ENCODE measurements around the gene ATPAF1. TPM values are rescaled to one million over a fixed set of nuclear protein-coding genes. Genes with fewer than 3 reads are reported as not detected.

ATPAF1 gene
- total RNA-seq, 2 experiments from 2014 or later, result 49.0 to 50.6 TPM

DNA sequence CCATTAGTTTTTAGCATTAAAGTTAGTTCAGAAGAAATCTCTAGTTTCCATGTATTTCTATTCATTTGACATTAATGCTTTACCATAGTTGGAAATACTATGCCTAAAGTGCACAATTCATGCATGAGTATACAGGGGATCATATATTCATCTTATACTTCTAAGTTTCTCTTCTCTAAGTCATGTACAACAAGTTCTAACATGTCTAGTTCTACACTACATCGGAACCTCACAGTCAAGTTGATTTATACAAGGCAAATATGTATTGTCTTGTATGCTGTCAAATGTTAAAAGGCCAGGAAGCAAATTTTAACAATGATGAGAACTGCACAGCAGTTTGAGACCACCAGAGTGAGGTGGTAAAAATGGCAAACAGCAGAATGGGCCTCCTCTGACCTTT is 28.6 kb downstream of the ATPAF1 start:
- Mint-ChIP-seq H3K9me3 (no peaks in the 10 kb centered on the region), H3K4me1 (peaks cover 2% of the 10 kb centered on the region), H3K27ac (no peak overlapping the region), H3K4me3 (no peak overlapping the region), H3K27me3 (no peaks in the 10 kb centered on the region), H3K36me3 (ENCODE audit: low read depth) (peaks cover 26% of the 10 kb centered on the region)
- ChIA-PET POLR2A (no interaction called here), CTCF (interaction anchor here (1.1 kb wide), 1 partner anchor 9 kb away, joined by 3 read pairs; no protein-coding TSS in a partner anchor)
- DNase-seq, result no peak

DNA sequence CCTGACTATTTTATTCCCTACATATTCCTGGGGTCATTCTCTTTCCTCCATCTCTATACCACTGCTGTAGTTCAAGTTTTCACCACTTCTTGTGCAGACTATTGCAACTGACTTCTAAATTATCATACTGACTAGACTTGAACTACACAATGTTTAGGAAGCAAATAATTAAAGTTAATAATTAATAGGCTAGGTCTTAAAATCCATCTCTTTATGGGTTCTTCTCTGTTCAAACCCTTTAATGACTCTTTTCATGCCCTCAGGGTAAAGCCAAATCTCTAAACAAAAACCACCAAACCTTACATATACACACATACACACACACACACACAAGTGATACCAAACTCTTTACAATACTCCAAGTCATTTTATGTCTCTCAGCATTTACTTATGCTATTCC is 29.2 kb downstream of the ATPAF1 start:
- no peak for DNase-seq
- no peaks in the 10 kb centered on the region for H3K27me3 Mint-ChIP-seq
- H3K4me3 Mint-ChIP-seq, result no peak overlapping the region
- peaks cover 2% of the 10 kb centered on the region for H3K4me1 Mint-ChIP-seq
- no peak overlapping the region for H3K27ac Mint-ChIP-seq
- no peaks in the 10 kb centered on the region for H3K9me3 Mint-ChIP-seq
- H3K36me3 Mint-ChIP-seq (ENCODE audit: low read depth), result peaks cover 31% of the 10 kb centered on the region
- ChIA-PET POLR2A (no interaction called here), CTCF (no interaction called here)

DNA sequence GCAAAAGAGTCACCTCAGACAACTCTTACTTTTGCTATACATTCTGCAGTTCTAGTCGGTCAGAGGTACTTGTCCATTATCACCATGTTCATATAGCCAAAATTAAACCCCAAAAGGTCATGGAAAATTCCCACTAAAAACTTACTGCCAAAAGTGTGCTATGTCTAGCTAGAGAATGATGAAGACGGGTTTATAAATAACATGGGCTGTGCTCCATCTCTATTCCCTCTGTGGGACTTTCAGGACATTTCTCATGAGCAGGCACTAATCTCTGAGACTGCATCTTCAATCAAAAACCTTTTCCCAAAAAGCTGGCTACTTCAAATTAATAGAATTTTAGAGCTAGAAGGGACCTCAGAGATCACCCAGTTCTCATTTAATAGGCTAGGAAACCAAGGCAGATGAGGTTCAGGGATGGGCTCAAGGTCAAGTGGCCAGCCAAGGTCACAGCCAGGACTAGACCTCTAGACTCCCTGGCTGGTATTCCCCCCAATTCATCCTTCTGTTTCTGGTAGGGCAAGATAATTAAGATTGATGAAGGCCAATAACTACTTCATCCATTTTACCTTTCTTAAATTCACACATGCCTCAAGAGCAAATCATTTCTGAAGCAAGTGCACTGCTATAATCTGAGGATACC is 30.6 kb downstream of the ATPAF1 start:
- ChIA-PET POLR2A (no interaction called here), CTCF (interaction anchor here (1.0 kb wide), 1 partner anchor 39 kb away, joined by 3 read pairs; no protein-coding TSS in a partner anchor)
- H3K9me3 Mint-ChIP-seq, result no peaks in the 10 kb centered on the region
- no peak for DNase-seq
- peaks cover 39% of the 10 kb centered on the region for H3K36me3 Mint-ChIP-seq (ENCODE audit: low read depth)
- no peak overlapping the region for H3K4me3 Mint-ChIP-seq
- no peaks in the 10 kb centered on the region for H3K27me3 Mint-ChIP-seq
- peaks cover 2% of the 10 kb centered on the region for H3K4me1 Mint-ChIP-seq
- H3K27ac Mint-ChIP-seq, result no peak overlapping the region

DNA sequence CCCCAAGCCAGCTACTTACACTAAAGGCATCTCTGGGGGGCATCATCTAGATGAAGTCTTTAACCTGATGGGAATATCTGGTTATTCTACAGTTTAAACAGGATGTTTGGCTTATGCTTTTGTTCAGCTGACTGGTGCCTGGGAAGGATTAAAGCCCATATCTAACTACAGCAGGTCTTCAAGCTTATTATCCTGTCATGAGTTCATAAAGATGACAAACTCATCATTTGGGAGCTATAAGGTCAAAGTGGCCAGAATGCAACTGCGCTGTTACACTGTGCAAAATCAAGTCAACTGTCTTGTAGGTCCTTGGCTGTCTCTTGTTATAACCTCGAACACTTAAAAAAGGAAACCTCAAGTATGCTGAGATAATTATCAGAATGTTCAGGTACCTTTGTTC is 33.0 kb downstream of the ATPAF1 start:
- no peaks in the 10 kb centered on the region for H3K9me3 Mint-ChIP-seq
- H3K4me3 Mint-ChIP-seq, result no peak overlapping the region
- H3K4me1 Mint-ChIP-seq, result peaks cover 2% of the 10 kb centered on the region
- POLR2A ChIA-PET, result no interaction called here
- CTCF ChIA-PET, result interaction anchor here (1.0 to 2.5 kb wide), 4 partner anchors 13 to 53 kb away, joined by 3 to 11 read pairs (median 4); no protein-coding TSS in a partner anchor
- H3K27me3 Mint-ChIP-seq, result no peaks in the 10 kb centered on the region
- no peak overlapping the region for H3K27ac Mint-ChIP-seq
- no peak for DNase-seq
- peaks cover 30% of the 10 kb centered on the region for H3K36me3 Mint-ChIP-seq (ENCODE audit: low read depth)

DNA sequence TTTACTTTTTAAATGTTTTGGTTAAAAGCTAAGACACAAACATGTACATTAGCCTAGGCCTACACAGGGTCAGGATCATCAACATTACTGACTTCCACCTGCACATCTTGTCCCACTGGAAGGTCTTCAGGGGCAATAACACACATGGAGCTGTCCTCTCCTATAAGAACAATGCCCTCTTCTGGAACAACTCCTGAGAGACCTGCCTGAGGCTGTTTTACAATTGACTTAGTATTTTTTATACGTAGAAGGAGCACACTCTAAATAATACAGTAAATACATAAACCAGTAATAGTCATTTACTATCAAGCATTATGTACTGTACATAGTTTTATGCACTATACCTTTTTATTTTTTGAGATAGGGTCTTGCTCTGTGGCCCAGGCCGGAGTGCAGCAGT is 37.4 kb downstream of the ATPAF1 start:
- ChIA-PET CTCF (interaction anchor here (1.2 kb wide), 2 partner anchors 10 to 12 kb away, joined by 3 read pairs; no protein-coding TSS in a partner anchor), POLR2A (no interaction called here)
- H3K36me3 Mint-ChIP-seq (ENCODE audit: low read depth), result peaks cover 33% of the 10 kb centered on the region
- DNase-seq, result no peak
- peaks cover 2% of the 10 kb centered on the region for H3K4me1 Mint-ChIP-seq
- no peak overlapping the region for H3K27ac Mint-ChIP-seq
- no peaks in the 10 kb centered on the region for H3K9me3 Mint-ChIP-seq
- no peaks in the 10 kb centered on the region for H3K27me3 Mint-ChIP-seq
- no peak overlapping the region for H3K4me3 Mint-ChIP-seq

DNA sequence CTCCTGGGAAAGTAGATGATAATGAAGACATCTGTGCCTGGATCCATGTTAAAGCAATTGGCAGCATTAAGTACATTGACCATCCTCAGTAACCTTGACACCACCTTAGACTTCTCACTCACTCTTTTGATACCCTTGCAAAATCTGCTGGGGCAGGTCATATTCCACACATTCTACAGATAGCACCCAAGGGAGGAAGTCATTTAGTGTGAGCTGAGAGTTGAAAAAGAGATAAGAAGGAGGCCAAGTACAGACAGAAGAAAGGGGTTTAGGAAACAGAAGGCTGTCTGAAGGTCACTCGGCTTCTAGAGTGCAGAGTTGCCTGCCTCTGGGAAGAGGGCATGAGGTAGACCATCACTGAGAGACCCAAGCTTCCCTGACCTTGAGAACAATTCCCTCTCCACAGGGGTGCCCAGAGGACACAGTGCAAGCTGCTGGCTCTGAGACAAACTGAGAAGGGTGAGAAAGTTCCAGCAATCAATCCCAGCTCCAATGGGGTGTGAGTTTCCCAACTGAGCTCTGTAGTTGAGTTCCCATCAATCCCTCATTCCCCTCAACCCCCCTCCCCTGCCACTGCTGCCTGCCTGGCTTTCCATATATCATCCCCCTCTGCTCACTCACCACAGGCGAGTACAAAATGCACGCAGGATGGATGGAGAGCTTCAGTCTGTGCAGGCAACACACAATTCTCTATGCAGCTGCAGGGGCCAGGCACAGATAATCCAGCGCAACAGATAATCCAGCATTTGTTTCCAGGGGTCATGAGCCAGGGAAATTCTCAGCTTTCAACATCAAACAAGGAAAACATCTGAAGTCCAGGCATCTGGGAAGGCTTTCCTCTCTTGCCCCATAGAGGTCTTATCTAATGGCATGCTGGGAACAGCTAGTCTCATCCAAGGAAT is 44.2 kb downstream of the ATPAF1 start:
- H3K4me1 Mint-ChIP-seq, result peaks cover 1% of the 10 kb centered on the region
- H3K27ac Mint-ChIP-seq, result no peak overlapping the region
- H3K36me3 Mint-ChIP-seq (ENCODE audit: low read depth), result no peaks in the 10 kb centered on the region
- H3K4me3 Mint-ChIP-seq, result no peak overlapping the region
- POLR2A ChIA-PET, result no interaction called here
- H3K9me3 Mint-ChIP-seq, result no peaks in the 10 kb centered on the region
- no peaks in the 10 kb centered on the region for H3K27me3 Mint-ChIP-seq
- no peak for DNase-seq
- CTCF ChIA-PET, result interaction anchor here (0.6 to 1.4 kb wide), 4 partner anchors 17 to 342 kb away, joined by 3 to 4 read pairs (median 3); no protein-coding TSS in a partner anchor

DNA sequence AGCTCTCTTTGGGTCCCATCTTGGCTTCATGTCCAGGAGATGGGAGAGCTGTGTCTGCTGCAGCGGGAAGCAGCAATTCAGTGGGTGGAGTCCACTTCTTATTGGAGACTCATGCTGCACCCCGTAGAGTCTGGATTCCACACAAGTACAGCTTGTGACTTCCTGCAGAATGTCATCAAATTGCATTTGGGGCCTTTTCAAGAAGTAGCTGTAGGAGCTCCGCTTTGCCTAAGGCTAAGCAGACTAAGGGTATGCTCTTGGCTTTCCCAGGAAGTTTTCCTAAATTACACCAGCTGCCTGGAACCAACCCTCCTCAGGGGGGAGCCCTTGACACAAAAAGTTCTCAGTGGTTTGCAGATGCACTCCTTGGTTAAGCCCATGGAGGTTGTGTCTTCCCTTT is 45.8 kb downstream of the ATPAF1 start:
- H3K4me1 Mint-ChIP-seq, result peaks cover 6% of the 10 kb centered on the region
- no peak overlapping the region for H3K4me3 Mint-ChIP-seq
- ChIA-PET CTCF (interaction anchor here (1.0 kb wide), 1 partner anchor 13 kb away, joined by 4 read pairs; no protein-coding TSS in a partner anchor), POLR2A (no interaction called here)
- H3K27ac Mint-ChIP-seq, result no peak overlapping the region
- H3K27me3 Mint-ChIP-seq, result no peaks in the 10 kb centered on the region
- H3K9me3 Mint-ChIP-seq, result no peaks in the 10 kb centered on the region
- H3K36me3 Mint-ChIP-seq (ENCODE audit: low read depth), result no peaks in the 10 kb centered on the region
- no peak for DNase-seq

DNA sequence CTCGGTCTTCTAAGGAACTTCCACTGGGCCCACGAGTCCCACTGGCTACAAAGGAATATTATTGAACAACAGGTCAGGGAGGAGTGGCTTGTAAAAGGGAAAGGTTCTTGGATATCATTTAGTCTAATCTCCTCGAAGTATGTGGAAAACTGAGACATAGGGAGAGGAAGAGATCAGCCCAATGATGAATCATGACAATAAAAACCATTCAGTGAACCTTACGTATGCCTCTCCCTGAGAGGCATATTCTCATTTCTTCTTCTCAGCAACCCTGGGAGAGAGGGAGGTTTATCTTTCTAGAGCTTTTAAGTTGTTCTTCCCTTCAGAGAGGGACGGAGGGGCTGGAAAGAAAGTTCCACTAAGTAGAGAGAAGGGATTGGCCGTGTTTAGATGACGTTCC is 46.2 kb downstream of the ATPAF1 start:
- no peak overlapping the region for H3K27ac Mint-ChIP-seq
- no peaks in the 10 kb centered on the region for H3K36me3 Mint-ChIP-seq (ENCODE audit: low read depth)
- peaks cover 10% of the 10 kb centered on the region for H3K4me1 Mint-ChIP-seq
- no peak for DNase-seq
- no peak overlapping the region for H3K4me3 Mint-ChIP-seq
- H3K9me3 Mint-ChIP-seq, result no peaks in the 10 kb centered on the region
- CTCF ChIA-PET, result interaction anchor here (1.0 kb wide), 1 partner anchor 13 kb away, joined by 4 read pairs; no protein-coding TSS in a partner anchor
- H3K27me3 Mint-ChIP-seq, result no peaks in the 10 kb centered on the region
- POLR2A ChIA-PET, result no interaction called here

DNA sequence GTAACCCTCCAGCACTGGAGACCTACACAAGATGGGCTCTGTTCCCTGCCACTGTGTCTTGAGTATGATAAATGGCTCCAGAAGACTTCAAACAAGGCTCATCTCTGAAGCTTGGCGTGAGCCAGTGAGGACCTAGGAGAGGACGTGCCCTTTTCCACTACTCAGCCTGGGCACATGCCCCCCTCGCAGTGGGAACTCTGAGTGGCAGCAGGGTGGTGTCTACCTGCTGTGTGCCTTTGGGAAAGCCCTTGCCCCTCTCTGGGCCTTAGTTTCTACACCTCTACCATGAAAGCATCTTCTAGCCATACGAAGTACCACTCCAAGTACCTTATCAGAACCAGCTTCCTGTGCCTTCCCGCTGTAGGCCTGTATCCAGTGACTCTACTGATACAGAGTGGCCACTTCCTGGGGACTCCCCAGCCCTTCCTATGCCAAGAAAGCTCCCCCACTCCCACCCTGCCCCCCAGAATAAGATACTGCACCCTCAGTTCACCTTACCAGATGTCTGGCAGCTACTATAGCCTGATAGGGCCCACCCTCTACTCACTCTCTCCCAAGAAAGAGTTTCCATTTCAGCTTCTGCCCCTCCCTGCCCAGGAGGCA is 48.4 kb downstream of the ATPAF1 start:
- ChIA-PET POLR2A (no interaction called here), CTCF (interaction anchor here (1.1 kb wide), 1 partner anchor 11 kb away, joined by 3 read pairs; no protein-coding TSS in a partner anchor)
- no peak overlapping the region for H3K4me3 Mint-ChIP-seq
- H3K9me3 Mint-ChIP-seq, result no peaks in the 10 kb centered on the region
- H3K4me1 Mint-ChIP-seq, result peaks cover 25% of the 10 kb centered on the region
- H3K27me3 Mint-ChIP-seq, result no peaks in the 10 kb centered on the region
- H3K27ac Mint-ChIP-seq, result peak overlapping the region; percentile 43
- DNase-seq, result no peak
- peaks cover 3% of the 10 kb centered on the region for H3K36me3 Mint-ChIP-seq (ENCODE audit: low read depth)

DNA sequence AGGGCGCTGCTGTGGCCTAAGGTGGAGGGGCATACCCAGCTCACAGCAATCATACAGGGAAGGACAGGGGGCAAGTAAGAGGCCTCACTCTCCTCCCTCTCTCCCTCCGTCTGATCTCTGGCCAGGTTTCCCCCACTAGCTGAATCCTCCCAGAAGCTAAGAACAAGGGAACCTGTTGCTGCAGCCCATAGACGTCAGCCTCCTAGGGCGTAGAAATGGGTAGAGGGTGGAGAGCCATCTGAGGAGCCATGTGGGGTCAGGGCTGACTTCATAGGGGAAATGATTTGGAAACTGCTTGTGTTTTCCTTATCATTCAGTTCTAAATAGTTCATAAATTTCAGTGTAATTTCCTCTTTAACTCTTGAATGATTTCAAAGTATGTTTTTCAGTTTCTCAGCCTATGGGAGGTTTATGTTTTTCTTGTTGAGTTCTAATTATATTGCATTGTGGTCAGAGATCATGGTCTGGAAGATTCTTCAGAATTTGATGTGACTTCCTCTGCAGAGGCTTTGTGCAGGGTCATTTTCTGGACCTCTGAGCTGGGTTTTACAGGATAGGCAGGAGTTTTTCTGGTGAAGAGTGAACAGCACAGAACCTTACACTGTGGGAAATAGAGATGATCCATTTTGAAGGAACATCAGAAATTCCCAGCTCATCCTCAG is 49.3 kb downstream of the ATPAF1 start:
- no peak for DNase-seq
- Mint-ChIP-seq H3K36me3 (ENCODE audit: low read depth) (peaks cover 3% of the 10 kb centered on the region), H3K27ac (peak overlapping the region; percentile 34), H3K4me1 (peaks cover 34% of the 10 kb centered on the region), H3K4me3 (no peak overlapping the region), H3K9me3 (no peaks in the 10 kb centered on the region), H3K27me3 (no peaks in the 10 kb centered on the region)
- POLR2A ChIA-PET, result no interaction called here
- CTCF ChIA-PET, result interaction anchor here (1.0 to 1.4 kb wide), 2 partner anchors 11 to 24 kb away, joined by 3 to 5 read pairs; no protein-coding TSS in a partner anchor

DNA sequence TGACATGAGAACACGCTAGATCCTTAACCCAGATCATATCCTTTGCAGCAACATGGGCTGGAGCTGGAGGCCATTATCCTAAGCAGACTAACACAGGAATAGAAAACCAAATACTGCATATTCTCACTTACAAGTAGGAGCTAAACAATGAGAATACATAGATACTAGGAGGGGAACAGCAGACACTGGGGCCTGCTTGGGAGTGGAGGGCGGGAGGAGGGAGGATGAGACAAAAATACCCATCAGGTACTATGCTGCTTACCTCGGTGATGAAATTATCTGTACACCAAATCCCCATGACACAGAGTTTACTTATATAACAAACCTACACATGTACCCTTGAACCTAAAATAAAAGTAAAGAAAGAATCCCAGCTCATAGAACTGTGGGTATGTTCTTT is 50.3 kb downstream of the ATPAF1 start:
- no peak for DNase-seq
- H3K36me3 Mint-ChIP-seq (ENCODE audit: low read depth), result peaks cover 5% of the 10 kb centered on the region
- H3K27me3 Mint-ChIP-seq, result no peaks in the 10 kb centered on the region
- H3K9me3 Mint-ChIP-seq, result no peaks in the 10 kb centered on the region
- ChIA-PET POLR2A (no interaction called here), CTCF (interaction anchor here (0.6 to 3.2 kb wide), 8 partner anchors 10 to 203 kb away, joined by 3 to 16 read pairs (median 4); partner anchors contain the start of gene MKNK1)
- peaks cover 43% of the 10 kb centered on the region for H3K4me1 Mint-ChIP-seq
- H3K27ac Mint-ChIP-seq, result no peak overlapping the region
- H3K4me3 Mint-ChIP-seq, result peak overlapping the region; percentile 92

DNA sequence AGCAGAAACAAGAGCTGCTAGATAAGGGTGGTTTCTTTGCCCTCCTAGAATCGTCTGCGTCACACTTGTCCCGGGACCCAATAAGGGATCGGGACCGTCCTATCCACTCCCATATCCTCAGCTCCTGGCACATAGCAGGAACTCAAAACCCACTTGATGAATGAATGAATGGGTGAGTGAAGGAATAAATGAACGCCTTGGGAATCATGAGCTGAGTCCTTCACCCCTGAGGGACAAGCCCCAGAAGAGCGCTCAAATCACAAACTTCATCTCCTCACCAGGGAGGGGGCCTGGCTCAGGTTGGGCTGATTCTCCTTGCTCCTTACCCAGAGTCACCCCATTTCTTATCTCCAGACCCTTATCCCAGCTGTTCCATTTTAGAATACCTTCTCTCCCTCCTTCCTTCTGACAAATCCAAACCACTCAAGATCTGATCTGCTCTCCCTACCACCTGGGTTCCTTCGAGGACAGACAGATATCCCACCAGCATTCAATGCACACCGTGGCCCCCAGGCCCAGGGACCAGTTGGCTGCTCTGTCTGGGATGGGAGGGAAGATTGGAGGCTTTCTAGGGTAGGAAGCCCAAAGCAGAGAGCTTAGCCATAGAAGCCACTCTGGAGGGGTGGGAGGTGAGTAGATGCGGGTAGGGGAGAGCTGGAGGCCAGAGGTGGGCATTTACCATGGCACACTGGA is 50.9 kb downstream of the ATPAF1 start:
- H3K4me1 Mint-ChIP-seq, result peaks cover 46% of the 10 kb centered on the region
- no peaks in the 10 kb centered on the region for H3K27me3 Mint-ChIP-seq
- POLR2A ChIA-PET, result interaction anchor here (1.3 kb wide), 1 partner anchor 13 kb away, joined by 10 read pairs; the partner anchor contains the start of gene MKNK1
- peaks cover 7% of the 10 kb centered on the region for H3K36me3 Mint-ChIP-seq (ENCODE audit: low read depth)
- no peaks in the 10 kb centered on the region for H3K9me3 Mint-ChIP-seq
- peak overlapping the region; percentile 86 for H3K27ac Mint-ChIP-seq
- DNase-seq, result no peak
- peak overlapping the region; percentile 92 for H3K4me3 Mint-ChIP-seq
- CTCF ChIA-PET, result interaction anchor here (0.9 to 3.2 kb wide), 9 partner anchors 10 to 104 kb away, joined by 3 to 16 read pairs (median 5); partner anchors contain the start of gene MKNK1

All from activated CD4-positive, alpha-beta T cell treated with anti-CD3 and anti-CD28 coated beads, Interleukin-2, amount 10 ng/mL, durations not matched to agents 7 days and 5 days (primary cell).